Cardiac muscle cell (in vitro differentiated cells and primary cell): Measurements from ENCODE around the gene TNPO2. TPM values are rescaled to one million over a fixed set of nuclear protein-coding genes. Genes with fewer than 3 reads are reported as not detected.
A peak's percentile ranks its signal among the peaks of the same experiment; 100 is the strongest.

Experiments
- DNase-seq, 2 donors: peaks; one replicate each; pipeline versions ENCODE4 v3.0.0 to v3.0.0-alpha.2; 2010 to 2017; ENCODE audit warnings: low read depth in 1 of 2, low spot score in 1 of 2
- H3K27ac ChIP-seq: fragments of 200-600 bp; sonication (generic); 2 replicates; pipeline ENCODE4 v1.5.1; 2016
- H3K27me3 ChIP-seq: fragments of 200-600 bp; sonication (generic); 2 replicates; pipeline ENCODE4 v1.6.0; 2016; ENCODE audit warnings: control low read depth
- H3K36me3 ChIP-seq: fragments of 200-600 bp; sonication (generic); 2 replicates; pipeline ENCODE4 v1.5.1; 2016; ENCODE audit warnings: control low read depth
- H3K4me1 ChIP-seq: fragments of 200-600 bp; sonication (generic); 2 replicates; pipeline ENCODE4 v1.8.1; 2017; ENCODE audit warnings: low read depth, mild to moderate bottlenecking, mixed run types
- H3K4me3 ChIP-seq: fragments of 200-600 bp; sonication (generic); 2 replicates; pipeline ENCODE4 v1.5.1; 2016; ENCODE audit warnings: mild to moderate bottlenecking
- H3K9me3 ChIP-seq: fragments of 200-600 bp; sonication (generic); 2 replicates; pipeline ENCODE4 v1.5.1; 2017; ENCODE audit warnings: low read depth, mild to moderate bottlenecking, control low read depth
- polyA plus RNA-seq: library from polyadenylated mRNA; unstranded; fragments of >200 nt; fragmentation: Nextera tagmentation; extraction: Ambion mirVana; gene quantifications from 2 replicates; pipeline ENCODE4 v1.2.1, GENCODE V29; 2016
- total RNA-seq: library from RNA; depleted of rRNA; stranded (reverse); fragments of >200 nt; gene quantifications from 2 replicates; pipeline ENCODE4 v1.2.3, GENCODE V29; 2016
- TF ChIP-seq, protein P1 (sequence below): IDR thresholded peaks from 2 replicates; pipeline ENCODE4 v1.5.1; 2012; ENCODE audit warnings: low read depth, mild to moderate bottlenecking, low read length

TNPO2 gene
- total and polyA plus RNA-seq, 2 experiments from 2014 or later, result 20.1 to 68.6 TPM

DNA sequence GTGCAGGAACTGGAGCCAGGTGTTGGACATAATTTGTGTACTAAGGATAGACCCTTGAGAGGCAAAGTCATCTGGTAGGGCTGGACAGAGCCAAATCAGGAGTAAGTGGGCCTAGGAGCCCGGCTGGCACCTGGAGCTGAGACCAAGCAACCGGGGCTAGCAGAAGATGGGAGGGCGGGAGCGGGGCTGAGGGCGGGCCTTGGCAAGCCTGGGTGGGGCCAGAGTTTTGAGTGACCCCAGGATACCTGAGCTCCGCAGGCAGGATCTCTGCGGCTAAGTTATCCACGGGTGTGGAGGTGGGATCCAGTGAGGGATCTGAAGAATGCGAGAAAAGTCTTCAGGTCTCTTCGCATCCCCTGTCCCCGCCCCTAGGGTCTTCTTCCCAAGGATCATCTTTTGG, 43.4 kb upstream of the TNPO2 start:
- Histone ChIP-seq H3K4me1 (no peaks in the 10 kb centered on the region), H3K4me3 (no peak overlapping the region), H3K9me3 (no peaks in the 10 kb centered on the region), H3K36me3 (no peaks in the 10 kb centered on the region), H3K27ac (no peak overlapping the region), H3K27me3 (no peaks in the 10 kb centered on the region)
- TF ChIP-seq, protein P1, sequence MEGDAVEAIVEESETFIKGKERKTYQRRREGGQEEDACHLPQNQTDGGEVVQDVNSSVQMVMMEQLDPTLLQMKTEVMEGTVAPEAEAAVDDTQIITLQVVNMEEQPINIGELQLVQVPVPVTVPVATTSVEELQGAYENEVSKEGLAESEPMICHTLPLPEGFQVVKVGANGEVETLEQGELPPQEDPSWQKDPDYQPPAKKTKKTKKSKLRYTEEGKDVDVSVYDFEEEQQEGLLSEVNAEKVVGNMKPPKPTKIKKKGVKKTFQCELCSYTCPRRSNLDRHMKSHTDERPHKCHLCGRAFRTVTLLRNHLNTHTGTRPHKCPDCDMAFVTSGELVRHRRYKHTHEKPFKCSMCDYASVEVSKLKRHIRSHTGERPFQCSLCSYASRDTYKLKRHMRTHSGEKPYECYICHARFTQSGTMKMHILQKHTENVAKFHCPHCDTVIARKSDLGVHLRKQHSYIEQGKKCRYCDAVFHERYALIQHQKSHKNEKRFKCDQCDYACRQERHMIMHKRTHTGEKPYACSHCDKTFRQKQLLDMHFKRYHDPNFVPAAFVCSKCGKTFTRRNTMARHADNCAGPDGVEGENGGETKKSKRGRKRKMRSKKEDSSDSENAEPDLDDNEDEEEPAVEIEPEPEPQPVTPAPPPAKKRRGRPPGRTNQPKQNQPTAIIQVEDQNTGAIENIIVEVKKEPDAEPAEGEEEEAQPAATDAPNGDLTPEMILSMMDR, result no peak
- no peak for DNase-seq

DNA sequence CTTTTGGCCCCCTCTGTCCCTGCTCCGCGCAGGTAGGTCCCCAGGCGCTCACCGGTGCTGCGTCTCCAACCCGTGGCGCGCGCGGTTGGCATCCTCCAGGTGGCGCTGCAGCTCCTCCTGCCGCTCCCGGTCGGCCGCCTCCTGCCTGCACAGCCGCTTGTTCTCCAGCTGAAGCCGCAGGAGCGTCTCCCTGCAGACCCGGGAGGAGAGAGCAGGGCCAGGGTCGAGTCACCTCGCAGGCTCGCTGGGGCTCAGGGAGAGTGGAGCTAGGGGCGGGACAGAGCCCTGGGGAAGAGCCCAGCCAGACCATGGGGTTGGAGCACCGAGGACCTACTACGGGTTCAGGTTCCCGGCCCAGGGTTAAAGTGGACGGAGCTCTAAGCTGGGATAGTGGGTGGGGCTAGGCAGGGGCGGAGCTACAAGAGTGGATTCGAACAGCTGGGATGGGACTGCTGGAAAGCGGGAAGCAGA, 42.4 kb upstream of the TNPO2 start:
- Histone ChIP-seq H3K27ac (no peak overlapping the region), H3K4me1 (no peaks in the 10 kb centered on the region), H3K27me3 (no peaks in the 10 kb centered on the region), H3K4me3 (peak overlapping the region; percentile 34), H3K9me3 (no peaks in the 10 kb centered on the region), H3K36me3 (no peaks in the 10 kb centered on the region)
- TF ChIP-seq, protein P1, result no peak
- peak in 1 of 2 donors; percentile 88 for DNase-seq

DNA sequence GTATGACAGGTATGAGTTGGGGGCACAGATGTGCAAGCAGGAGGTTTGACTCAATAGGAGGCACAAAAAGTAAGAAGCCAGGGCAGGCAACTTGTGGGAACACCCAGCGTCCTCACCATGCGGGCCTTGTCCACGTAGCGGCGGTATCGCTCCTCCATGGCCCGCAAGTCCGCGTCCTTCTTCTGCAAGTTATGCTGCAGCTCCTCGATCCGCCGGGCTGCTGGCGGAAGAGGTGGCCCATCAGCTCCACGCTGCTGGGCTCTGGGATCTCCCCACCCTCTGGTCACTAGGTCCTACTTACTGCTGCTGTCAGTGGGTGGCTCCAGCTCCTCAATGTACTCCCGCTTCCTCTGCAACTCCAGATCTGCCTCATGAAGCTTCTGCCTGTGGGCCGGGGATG, 41.0 kb upstream of the TNPO2 start:
- Histone ChIP-seq H3K4me3 (no peak overlapping the region), H3K36me3 (no peaks in the 10 kb centered on the region), H3K4me1 (no peaks in the 10 kb centered on the region), H3K27me3 (no peaks in the 10 kb centered on the region), H3K27ac (no peak overlapping the region), H3K9me3 (no peaks in the 10 kb centered on the region)
- TF ChIP-seq, protein P1, result no peak
- DNase-seq, result no peak

DNA sequence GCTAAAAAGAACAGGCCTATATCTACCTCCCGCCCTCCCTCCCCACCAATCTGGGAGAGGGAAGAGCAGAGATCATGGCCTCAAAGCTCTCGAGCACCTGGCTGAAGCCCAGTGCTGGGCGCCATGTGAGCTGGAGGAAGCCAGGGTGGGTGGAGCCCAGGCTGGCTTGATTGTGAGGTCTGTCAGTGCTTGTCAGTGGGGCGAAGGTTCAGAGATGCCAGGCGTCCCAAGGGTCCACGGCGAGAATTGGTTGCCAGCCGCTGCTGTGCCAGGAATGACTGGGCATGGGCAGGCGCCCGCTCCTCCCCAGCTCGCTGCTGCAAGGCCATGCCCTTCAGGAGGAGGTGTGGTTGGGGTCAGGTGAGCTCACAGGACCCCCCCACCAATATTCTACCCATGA, 39.4 kb upstream of the TNPO2 start:
- Histone ChIP-seq H3K4me1 (no peaks in the 10 kb centered on the region), H3K4me3 (no peak overlapping the region), H3K9me3 (no peaks in the 10 kb centered on the region), H3K27me3 (no peaks in the 10 kb centered on the region), H3K27ac (no peak overlapping the region), H3K36me3 (no peaks in the 10 kb centered on the region)
- no peak for DNase-seq
- TF ChIP-seq, protein P1, result no peak

DNA sequence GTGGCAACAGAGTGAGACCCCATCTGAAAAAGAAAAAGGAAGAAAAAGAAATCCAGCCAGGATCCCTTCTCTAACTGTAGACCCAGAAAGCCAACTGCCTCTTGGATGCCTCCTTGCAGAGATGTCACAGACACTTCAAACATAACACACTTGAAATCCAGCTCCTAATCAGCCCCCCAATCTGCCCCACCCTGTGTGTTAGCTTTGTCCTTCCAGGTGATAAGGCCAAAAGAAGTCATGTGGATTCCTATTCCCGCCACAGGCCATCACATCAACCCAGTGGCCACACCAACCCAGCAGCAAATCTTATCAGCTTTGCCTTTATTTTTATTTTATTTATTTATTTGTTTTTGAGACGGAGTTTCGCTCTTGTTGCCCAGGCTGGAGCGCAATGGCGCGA, 36.0 kb upstream of the TNPO2 start:
- Histone ChIP-seq H3K36me3 (no peaks in the 10 kb centered on the region), H3K9me3 (no peaks in the 10 kb centered on the region), H3K27me3 (peaks cover 2% of the 10 kb centered on the region), H3K4me3 (no peak overlapping the region), H3K27ac (no peak overlapping the region), H3K4me1 (peaks cover 4% of the 10 kb centered on the region)
- no peak for DNase-seq
- TF ChIP-seq, protein P1, result no peak
